ENCODE measurements around the gene GLRX2. TPM values are rescaled to one million over a fixed set of nuclear protein-coding genes. Genes with fewer than 3 reads are reported as not detected.
A peak's percentile ranks its signal among the peaks of the same experiment; 100 is the strongest.
"Not testable (repeated sequence)": the region's sequence is repeated elsewhere in the genome, so short reads cannot be mapped to it uniquely, and the experiment has no call there.

Gene GLRX2
- total and polyA plus RNA-seq, 3 experiments from 2014 or later = 13.2 to 49.6 (median 47.1) TPM

GRCh38 chr1:193060938-193061337 lies 44.3 kb downstream of the GLRX2 start:
- Histone ChIP-seq H3K4me3 (ENCODE audit: low read length) (peak overlapping the region; percentile 8), H3K9me3 (ENCODE audit: low read length) (no peaks in the 10 kb centered on the region), H3K36me3 (ENCODE audit: insufficient read depth, low read length) (no peaks in the 10 kb centered on the region), H3K4me1 (ENCODE audit: insufficient read depth, low read length) (peaks cover 49% of the 10 kb centered on the region), H3K27ac (ENCODE audit: low read depth, low read length) (peak overlapping the region; percentile 97), H3K27me3 (ENCODE audit: insufficient read depth, low read length, poor library complexity, severe bottlenecking) (no peaks in the 10 kb centered on the region)
- ChIA-PET CTCF (interaction anchor here (0.8 kb wide), 1 partner anchor 41 kb away, joined by 3 read pairs; no protein-coding TSS in a partner anchor), POLR2A (no interaction called here)
- DNase-seq = no peak
- Mint-ChIP-seq H3K36me3 (peaks cover 6 to 20% (median 9%) of the 10 kb centered on the region in 3 donors), H3K4me3 (peak overlapping the region; percentile 94 to 100 (median 94)), H3K27ac (peak overlapping the region; percentile 5 to 96 (median 66)), H3K27me3 (no peaks in the 10 kb centered on the region), H3K9me3 (peaks cover 0 to 1% (median 0%) of the 10 kb centered on the region in 5 donors), H3K4me1 (peaks cover 67 to 80% (median 76%) of the 10 kb centered on the region in 3 donors)

- Mint-ChIP-seq H3K9me3 (peaks cover 0 to 1% (median 0%) of the 10 kb centered on the region in 5 donors), H3K4me1 (peaks cover 62 to 75% (median 71%) of the 10 kb centered on the region in 3 donors), H3K4me3 (peak overlapping the region; percentile 94 to 100 (median 94)), H3K27ac (peak overlapping the region; percentile 80 to 100 (median 97)), H3K36me3 (peaks cover 6 to 20% (median 9%) of the 10 kb centered on the region in 3 donors), H3K27me3 (no peaks in the 10 kb centered on the region)
- ChIA-PET CTCF (interaction anchor here (0.8 kb wide), 1 partner anchor 41 kb away, joined by 3 read pairs; no protein-coding TSS in a partner anchor), POLR2A (no interaction called here)
- DNase-seq = no peak
- Histone ChIP-seq H3K27ac (ENCODE audit: low read depth, low read length) (peak overlapping the region; percentile 97), H3K27me3 (ENCODE audit: insufficient read depth, low read length, poor library complexity, severe bottlenecking) (no peaks in the 10 kb centered on the region), H3K9me3 (ENCODE audit: low read length) (no peaks in the 10 kb centered on the region), H3K36me3 (ENCODE audit: insufficient read depth, low read length) (no peaks in the 10 kb centered on the region), H3K4me3 (ENCODE audit: low read length) (peak overlapping the region; percentile 93), H3K4me1 (ENCODE audit: insufficient read depth, low read length) (peaks cover 47% of the 10 kb centered on the region)
Observed at GRCh38 chr1:193060406-193060805, 44.8 kb downstream of the GLRX2 start.

GRCh38 chr1:193060115-193060403 lies 45.2 kb downstream of the GLRX2 start:
- Histone ChIP-seq H3K27ac (ENCODE audit: low read depth, low read length) (peak overlapping the region; percentile 97), H3K4me3 (ENCODE audit: low read length) (peak overlapping the region; percentile 93), H3K36me3 (ENCODE audit: insufficient read depth, low read length) (no peaks in the 10 kb centered on the region), H3K9me3 (ENCODE audit: low read length) (no peaks in the 10 kb centered on the region), H3K27me3 (ENCODE audit: insufficient read depth, low read length, poor library complexity, severe bottlenecking) (no peaks in the 10 kb centered on the region), H3K4me1 (ENCODE audit: insufficient read depth, low read length) (peaks cover 47% of the 10 kb centered on the region)
- Mint-ChIP-seq H3K27ac (peak overlapping the region; percentile 89 to 100 (median 98)), H3K9me3 (peaks cover 0 to 1% (median 0%) of the 10 kb centered on the region in 5 donors), H3K36me3 (peaks cover 6 to 20% (median 9%) of the 10 kb centered on the region in 3 donors), H3K4me1 (peaks cover 60 to 74% (median 68%) of the 10 kb centered on the region in 3 donors), H3K4me3 (peak overlapping the region; percentile 94 to 100 (median 94)), H3K27me3 (no peaks in the 10 kb centered on the region)
- CTCF ChIA-PET = no interaction called here
- POLR2A ChIA-PET = interaction anchor here (2.6 kb wide), 1 partner anchor 252 kb away, joined by 44 read pairs; the partner anchor contains the start of gene RGS2
- no peak for DNase-seq

GRCh38 chr1:193059282-193060114 lies 45.7 kb downstream of the GLRX2 start, which contains the start of the genes RO60 and UCHL5:
Gene RO60 (plus strand): TSS chr1:193059612. CDS start chr1:193069055, 9,443 bp downstream.
Gene UCHL5 (minus strand): TSS chr1:193059360. CDS start chr1:193059260, 100 bp downstream.
- DNase-seq = peak; percentile 91 to 97 (median 94)
- CTCF ChIA-PET = interaction anchor here (0.9 to 2.8 kb wide), 13 partner anchors 16 to 253 kb away, joined by 3 to 30 read pairs (median 4); partner anchors contain the start of genes CDC73 and RGS2
- POLR2A ChIA-PET = interaction anchor here (1.6 to 2.6 kb wide), 6 partner anchors 10 to 252 kb away, joined by 3 to 44 read pairs (median 8); partner anchors contain the start of genes CDC73, GLRX2 and RGS2
- H3K36me3 Mint-ChIP-seq = peaks cover 6 to 22% (median 9%) of the 10 kb centered on the region in 3 donors
- Histone ChIP-seq H3K27ac (ENCODE audit: low read depth, low read length) (peak within 1 kb of the TSS; percentile 97), H3K4me1 (ENCODE audit: insufficient read depth, low read length) (peaks cover 47% of the 10 kb centered on the region), H3K4me3 (ENCODE audit: low read length) (peak within 1 kb of the TSS; percentile 93), H3K9me3 (ENCODE audit: low read length) (no peaks in the 10 kb centered on the region), H3K27me3 (ENCODE audit: insufficient read depth, low read length, poor library complexity, severe bottlenecking) (no peaks in the 10 kb centered on the region), H3K36me3 (ENCODE audit: insufficient read depth, low read length) (no peaks in the 10 kb centered on the region)
- H3K9me3 Mint-ChIP-seq = peaks cover 0 to 1% (median 0%) of the 10 kb centered on the region in 5 donors
- peaks cover 61 to 76% (median 70%) of the 10 kb centered on the region in 3 donors for H3K4me1 Mint-ChIP-seq
- H3K27me3 Mint-ChIP-seq = no peaks in the 10 kb centered on the region
- peak within 1 kb of the TSS; percentile 94 to 100 (median 94) for H3K4me3 Mint-ChIP-seq
- peak within 1 kb of the TSS; percentile 89 to 100 (median 98) for H3K27ac Mint-ChIP-seq

GRCh38 chr1:193058529-193059281 lies 46.5 kb downstream of the GLRX2 start:
- Mint-ChIP-seq H3K4me1 (peaks cover 61 to 76% (median 72%) of the 10 kb centered on the region in 3 donors), H3K27me3 (no peaks in the 10 kb centered on the region), H3K36me3 (peaks cover 6 to 25% (median 9%) of the 10 kb centered on the region in 3 donors), H3K4me3 (peak overlapping the region; percentile 94 to 100 (median 94)), H3K27ac (peak overlapping the region; percentile 89 to 100 (median 98)), H3K9me3 (peaks cover 0 to 1% (median 0%) of the 10 kb centered on the region in 5 donors)
- H3K4me1 ChIP-seq (ENCODE audit: insufficient read depth, low read length) = peaks cover 40% of the 10 kb centered on the region
- CTCF ChIA-PET = interaction anchor here (0.6 to 2.8 kb wide), 16 partner anchors 13 to 252 kb away, joined by 3 to 30 read pairs (median 4); partner anchors contain the start of genes CDC73 and RGS2
- H3K9me3 ChIP-seq (ENCODE audit: low read length) = no peaks in the 10 kb centered on the region
- peak overlapping the region; percentile 93 for H3K4me3 ChIP-seq (ENCODE audit: low read length)
- H3K27ac ChIP-seq (ENCODE audit: low read depth, low read length) = peak overlapping the region; percentile 97
- DNase-seq = peak; percentile 34 to 63 (median 41)
- H3K36me3 ChIP-seq (ENCODE audit: insufficient read depth, low read length) = no peaks in the 10 kb centered on the region
- H3K27me3 ChIP-seq (ENCODE audit: insufficient read depth, low read length, poor library complexity, severe bottlenecking) = no peaks in the 10 kb centered on the region
- POLR2A ChIA-PET = interaction anchor here (1.6 to 2.6 kb wide), 6 partner anchors 11 to 251 kb away, joined by 3 to 44 read pairs (median 8); partner anchors contain the start of genes CDC73, GLRX2 and RGS2

- peaks cover 0 to 27% (median 5%) of the 10 kb centered on the region in 3 donors for H3K36me3 Mint-ChIP-seq
- H3K27ac Mint-ChIP-seq = peak overlapping the region in 1 of 8 donors; percentile 29
- Histone ChIP-seq H3K4me3 (ENCODE audit: low read length) (no peak overlapping the region), H3K27ac (ENCODE audit: low read depth, low read length) (no peak overlapping the region), H3K27me3 (ENCODE audit: insufficient read depth, low read length, poor library complexity, severe bottlenecking) (no peaks in the 10 kb centered on the region), H3K36me3 (ENCODE audit: insufficient read depth, low read length) (peaks cover 4% of the 10 kb centered on the region), H3K9me3 (ENCODE audit: low read length) (no peaks in the 10 kb centered on the region), H3K4me1 (ENCODE audit: insufficient read depth, low read length) (peaks cover 18% of the 10 kb centered on the region)
- H3K9me3 Mint-ChIP-seq = no peaks in the 10 kb centered on the region
- ChIA-PET CTCF (no interaction called here), POLR2A (no interaction called here)
- H3K27me3 Mint-ChIP-seq = no peaks in the 10 kb centered on the region
- peaks cover 40 to 60% (median 56%) of the 10 kb centered on the region in 3 donors for H3K4me1 Mint-ChIP-seq
- DNase-seq = no peak
- no peak overlapping the region for H3K4me3 Mint-ChIP-seq
Observed at GRCh38 chr1:193054169-193054675, 51.0 kb downstream of the GLRX2 start.

- H3K4me3 ChIP-seq (ENCODE audit: low read length); H3K27me3 Mint-ChIP-seq; H3K27ac Mint-ChIP-seq; CTCF ChIA-PET; H3K27me3 ChIP-seq (ENCODE audit: insufficient read depth, low read length, poor library complexity, severe bottlenecking); POLR2A ChIA-PET; DNase-seq; H3K9me3 ChIP-seq (ENCODE audit: low read length); H3K9me3 Mint-ChIP-seq; H3K27ac ChIP-seq (ENCODE audit: low read depth, low read length); H3K4me3 Mint-ChIP-seq; H3K4me1 ChIP-seq (ENCODE audit: insufficient read depth, low read length): not testable (repeated sequence)
- peaks cover 12 to 30% (median 26%) of the 10 kb centered on the region in 3 donors for H3K4me1 Mint-ChIP-seq
- peaks cover 13% of the 10 kb centered on the region for H3K36me3 ChIP-seq (ENCODE audit: insufficient read depth, low read length)
- H3K36me3 Mint-ChIP-seq = peaks cover 5 to 47% (median 7%) of the 10 kb centered on the region in 3 donors
Observed at GRCh38 chr1:193048913-193049312, 56.3 kb downstream of the GLRX2 start.
